Liver (tissue), 3 donors: Measurements from ENCODE around the gene FOCAD.

Experiments used
- ATF3 ChIP-seq: IDR thresholded peaks from 2 replicates; pipeline ENCODE4 v1.6.1; 2016; ENCODE audit warnings: antibody characterized with exemption
- GABPA ChIP-seq, 2 donors: IDR thresholded peaks in 1 of 2; conservative IDR thresholded peaks in 1 of 2; 2 replicates each; pipeline ENCODE4 v1.6.1; 2016; ENCODE audit warnings: antibody characterized with exemption in 2 of 2, mild to moderate bottlenecking in 1 of 2, moderate library complexity in 1 of 2
- JUND ChIP-seq, 2 donors: IDR thresholded peaks; 2 replicates each; pipeline ENCODE4 v1.6.1; 2016; ENCODE audit warnings: antibody characterized with exemption in 2 of 2
- SP1 ChIP-seq: IDR thresholded peaks from 2 replicates; pipeline ENCODE4 v1.6.1; 2018; ENCODE audit warnings: antibody characterized with exemption, mild to moderate bottlenecking
- TAF1 ChIP-seq: conservative IDR thresholded peaks from 2 replicates; pipeline ENCODE4 v1.6.1; 2016; ENCODE audit warnings: antibody characterized with exemption, mild to moderate bottlenecking
- YY1 ChIP-seq: IDR thresholded peaks from 2 replicates; pipeline ENCODE4 v1.6.1; 2016; ENCODE audit warnings: antibody characterized with exemption, mild to moderate bottlenecking
- TF ChIP-seq, protein P1 (sequence below): fragments of 150-350 bp; IDR thresholded peaks from 2 replicates; pipeline ENCODE4 v1.5.1; 2017; ENCODE audit warnings: improper control_type of control experiment, low read depth, low read length; ENCODE audit not compliant: missing input control
- TF ChIP-seq, protein P2 (sequence below): IDR thresholded peaks from 2 replicates; pipeline ENCODE4 v1.6.1; 2016; ENCODE audit warnings: antibody characterized with exemption
- TF ChIP-seq, protein P3 (sequence below): IDR thresholded peaks from 2 replicates; pipeline ENCODE4 v1.6.1; 2016; ENCODE audit warnings: antibody characterized with exemption, mild to moderate bottlenecking
- donor health status: healthy.
- donor health status: healthy.

GRCh38 chr9:20838218-20838617 lies 154.2 kb downstream of the FOCAD start:
- TF ChIP-seq, protein P1, sequence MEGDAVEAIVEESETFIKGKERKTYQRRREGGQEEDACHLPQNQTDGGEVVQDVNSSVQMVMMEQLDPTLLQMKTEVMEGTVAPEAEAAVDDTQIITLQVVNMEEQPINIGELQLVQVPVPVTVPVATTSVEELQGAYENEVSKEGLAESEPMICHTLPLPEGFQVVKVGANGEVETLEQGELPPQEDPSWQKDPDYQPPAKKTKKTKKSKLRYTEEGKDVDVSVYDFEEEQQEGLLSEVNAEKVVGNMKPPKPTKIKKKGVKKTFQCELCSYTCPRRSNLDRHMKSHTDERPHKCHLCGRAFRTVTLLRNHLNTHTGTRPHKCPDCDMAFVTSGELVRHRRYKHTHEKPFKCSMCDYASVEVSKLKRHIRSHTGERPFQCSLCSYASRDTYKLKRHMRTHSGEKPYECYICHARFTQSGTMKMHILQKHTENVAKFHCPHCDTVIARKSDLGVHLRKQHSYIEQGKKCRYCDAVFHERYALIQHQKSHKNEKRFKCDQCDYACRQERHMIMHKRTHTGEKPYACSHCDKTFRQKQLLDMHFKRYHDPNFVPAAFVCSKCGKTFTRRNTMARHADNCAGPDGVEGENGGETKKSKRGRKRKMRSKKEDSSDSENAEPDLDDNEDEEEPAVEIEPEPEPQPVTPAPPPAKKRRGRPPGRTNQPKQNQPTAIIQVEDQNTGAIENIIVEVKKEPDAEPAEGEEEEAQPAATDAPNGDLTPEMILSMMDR, result no peak
- no peak for TF ChIP-seq YY1
- TF ChIP-seq GABPA (IDR thresholded peaks at IDR 0.05 in 1 of 2, conservative IDR thresholded peaks at IDR 0.05 in 1 of 2), result no peak
- TF ChIP-seq JUND (IDR thresholded peaks at IDR 0.05), result no peak
- TF ChIP-seq, protein P2, sequence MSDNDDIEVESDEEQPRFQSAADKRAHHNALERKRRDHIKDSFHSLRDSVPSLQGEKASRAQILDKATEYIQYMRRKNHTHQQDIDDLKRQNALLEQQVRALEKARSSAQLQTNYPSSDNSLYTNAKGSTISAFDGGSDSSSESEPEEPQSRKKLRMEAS, result no peak
- TF ChIP-seq, protein P3, sequence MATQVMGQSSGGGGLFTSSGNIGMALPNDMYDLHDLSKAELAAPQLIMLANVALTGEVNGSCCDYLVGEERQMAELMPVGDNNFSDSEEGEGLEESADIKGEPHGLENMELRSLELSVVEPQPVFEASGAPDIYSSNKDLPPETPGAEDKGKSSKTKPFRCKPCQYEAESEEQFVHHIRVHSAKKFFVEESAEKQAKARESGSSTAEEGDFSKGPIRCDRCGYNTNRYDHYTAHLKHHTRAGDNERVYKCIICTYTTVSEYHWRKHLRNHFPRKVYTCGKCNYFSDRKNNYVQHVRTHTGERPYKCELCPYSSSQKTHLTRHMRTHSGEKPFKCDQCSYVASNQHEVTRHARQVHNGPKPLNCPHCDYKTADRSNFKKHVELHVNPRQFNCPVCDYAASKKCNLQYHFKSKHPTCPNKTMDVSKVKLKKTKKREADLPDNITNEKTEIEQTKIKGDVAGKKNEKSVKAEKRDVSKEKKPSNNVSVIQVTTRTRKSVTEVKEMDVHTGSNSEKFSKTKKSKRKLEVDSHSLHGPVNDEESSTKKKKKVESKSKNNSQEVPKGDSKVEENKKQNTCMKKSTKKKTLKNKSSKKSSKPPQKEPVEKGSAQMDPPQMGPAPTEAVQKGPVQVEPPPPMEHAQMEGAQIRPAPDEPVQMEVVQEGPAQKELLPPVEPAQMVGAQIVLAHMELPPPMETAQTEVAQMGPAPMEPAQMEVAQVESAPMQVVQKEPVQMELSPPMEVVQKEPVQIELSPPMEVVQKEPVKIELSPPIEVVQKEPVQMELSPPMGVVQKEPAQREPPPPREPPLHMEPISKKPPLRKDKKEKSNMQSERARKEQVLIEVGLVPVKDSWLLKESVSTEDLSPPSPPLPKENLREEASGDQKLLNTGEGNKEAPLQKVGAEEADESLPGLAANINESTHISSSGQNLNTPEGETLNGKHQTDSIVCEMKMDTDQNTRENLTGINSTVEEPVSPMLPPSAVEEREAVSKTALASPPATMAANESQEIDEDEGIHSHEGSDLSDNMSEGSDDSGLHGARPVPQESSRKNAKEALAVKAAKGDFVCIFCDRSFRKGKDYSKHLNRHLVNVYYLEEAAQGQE, result no peak
- TF ChIP-seq TAF1, result no peak
- no peak for TF ChIP-seq SP1
- no peak for TF ChIP-seq ATF3
